ENCODE measurements around the gene HIPK1. TPM values are rescaled to one million over a fixed set of nuclear protein-coding genes. Genes with fewer than 3 reads are reported as not detected.

HIPK1 gene
- total RNA-seq (10 to 100 TPM; 42.6 to 91.0 (median 62.2) TPM), polyA plus RNA-seq (10 to 100 TPM in 1 of 2 donors, 1 to 10 TPM in 1; 7.8 to 10.7 TPM)
- long read RNA-seq, donor 1, partial matches to known transcripts: 36 of 37 reads
- long read RNA-seq, donor 1, other reads (novel, unspliced or antisense): 1 of 37 reads
- long read RNA-seq, donor 2, partial matches to known transcripts: 35 of 38 reads
- long read RNA-seq, donor 2, other reads (novel, unspliced or antisense): 3 of 38 reads
- long read RNA-seq, donor 3, partial matches to known transcripts: 147 of 149 reads
- long read RNA-seq, donor 3, other reads (novel, unspliced or antisense): 2 of 149 reads

- Histone ChIP-seq H3K9me3 (no peaks in the 10 kb centered on the region), H3K4me1 (peaks cover 2 to 52% (median 42%) of the 10 kb centered on the region in 9 donors), H3K4me3 (peak within 1 kb of the TSS; percentile 40 to 97 (median 90)), H3K27ac (peak within 1 kb of the TSS; percentile 80 to 97 (median 94)), H3K27me3 (no peaks in the 10 kb centered on the region), H3K36me3 (no peaks in the 10 kb centered on the region)
- ATAC-seq: peak; percentile 93 to 96 (median 95)
- intact Hi-C loops (cut with DNase I): loop anchor here in 7 of 10 donors (1.0 to 2.0 kb wide), 4 partner anchors 16 to 117 kb away; partner anchors contain the start of genes DCLRE1B (in 7 of the 7), AP4B1 (in 1 of the 7) and RSBN1 (in 1 of the 7)
- TF ChIP-seq CTCF (IDR thresholded peaks at IDR 0.05): no peak
- 0 to 1% methylated on average over 52 to 61 of the region's 61 CpGs for WGBS, 2 donors
- DNase-seq: peak; percentile 94 to 95
These were observed at the start of gene HIPK1 for GRCh38 chr1:113928941-113929749. TSS of gene HIPK1 (plus strand) at chr1:113929324.

- no peak overlapping the region for H3K4me3 ChIP-seq
- no peaks in the 10 kb centered on the region for H3K27me3 ChIP-seq
- peaks cover 0 to 8% (median 0%) of the 10 kb centered on the region in 9 donors for H3K4me1 ChIP-seq
- ATAC-seq: no peak
- no peaks in the 10 kb centered on the region for H3K36me3 ChIP-seq
- 96 to 97% methylated on average over 4 of the region's 4 CpGs for WGBS, 2 donors
- intact Hi-C loops (cut with DNase I): no loop called here
- TF ChIP-seq CTCF (IDR thresholded peaks at IDR 0.05): no peak
- no peak for DNase-seq
- no peak overlapping the region for H3K27ac ChIP-seq
- H3K9me3 ChIP-seq: no peaks in the 10 kb centered on the region
These were observed 49.4 kb upstream of the HIPK1 start for GRCh38 chr1:113879739-113880038.

- TF ChIP-seq CTCF (IDR thresholded peaks at IDR 0.05): no peak
- no peak overlapping the region for H3K27ac ChIP-seq
- 80 to 88% methylated on average over 2 of the region's 2 CpGs for WGBS, 2 donors
- H3K9me3 ChIP-seq: no peaks in the 10 kb centered on the region
- intact Hi-C loops (cut with DNase I): no loop called here
- peaks cover 0 to 8% (median 0%) of the 10 kb centered on the region in 9 donors for H3K4me1 ChIP-seq
- no peaks in the 10 kb centered on the region for H3K36me3 ChIP-seq
- no peaks in the 10 kb centered on the region for H3K27me3 ChIP-seq
- ATAC-seq (no peak), DNase-seq (no peak)
- H3K4me3 ChIP-seq: no peak overlapping the region
These were observed 47.5 kb upstream of the HIPK1 start for GRCh38 chr1:113881661-113882060.

GRCh38 chr1:113886417-113887401 lies 42.4 kb upstream of the HIPK1 start:
- no peaks in the 10 kb centered on the region for H3K36me3 ChIP-seq
- no peak overlapping the region for H3K27ac ChIP-seq
- H3K4me3 ChIP-seq: no peak overlapping the region
- TF ChIP-seq CTCF (IDR thresholded peaks at IDR 0.05): no peak
- DNase-seq (no peak), ATAC-seq (no peak)
- 87 to 88% methylated on average over 17 of the region's 17 CpGs for WGBS, 2 donors
- no peaks in the 10 kb centered on the region for H3K9me3 ChIP-seq
- H3K27me3 ChIP-seq: no peaks in the 10 kb centered on the region
- intact Hi-C loops (cut with DNase I): no loop called here
- H3K4me1 ChIP-seq: peaks cover 0 to 5% (median 0%) of the 10 kb centered on the region in 9 donors
